ENCODE data around the gene VWA2. TPM values are rescaled to one million over a fixed set of nuclear protein-coding genes. Genes with fewer than 3 reads are reported as not detected.
A peak's percentile ranks its signal among the peaks of the same experiment; 100 is the strongest.

Gene VWA2
- total and polyA plus RNA-seq, 10 of the 15 experiments (the other 5 are each of a cell fraction or from before 2014, with no cell fraction given): 0.03 TPM; not detected in 9

GRCh38 chr10:114308531-114309363, 69.7 kb downstream of the VWA2 start:
- no peaks in the 10 kb centered on the region for H4K20me1 ChIP-seq (ENCODE audit: control insufficient read depth, insufficient read depth)
- H3K4me3 ChIP-seq: no peak overlapping the region
- H3K27ac ChIP-seq (ENCODE audit: control insufficient read depth, insufficient read depth): no peak overlapping the region
- FAIRE-seq: no peak
- in situ Hi-C loops (cut with MboI) (loop anchor here (10.0 to 25.0 kb wide), 3 partner anchors 96 to 816 kb away; no protein-coding TSS in a partner anchor), intact Hi-C loops (cut with micrococcal nuclease; ENCODE audit: unreplicated experiment) (no loop called here)
- ATAC-seq: peak; percentile 10; the same call in 1 of the 3 replicates
- H3K27me3 ChIP-seq (replicated peaks in 1 of 2; ENCODE audit: control insufficient read depth in 2 of 2, insufficient read depth in 2 of 2, low read length in 1 of 2): no peaks in the 10 kb centered on the region; a peak in 1 of 4 replicates
- H3K4me2 ChIP-seq (ENCODE audit: control insufficient read depth, insufficient read depth): no peak overlapping the region
- no TSS peak for BruUV-seq (replicated peaks)
- peaks cover 8% of the 10 kb centered on the region for H3K4me1 ChIP-seq (ENCODE audit: control insufficient read depth, insufficient read depth, low read length)
- DNase-seq (ENCODE audit: low read depth, low spot score): no peak
- ChIA-PET CTCF (interaction anchor here (0.6 to 2.3 kb wide), 3 partner anchors 95 to 380 kb away, joined by 3 to 9 read pairs (median 6); partner anchors contain the start of gene AFAP1L2), SMC1A (ENCODE audit: uncharacterized antibody, unreplicated experiment) (interaction anchor here (0.6 to 1.7 kb wide), 4 partner anchors 15 to 595 kb away, joined by 3 to 6 read pairs (median 3); no protein-coding TSS in a partner anchor), POLR2A (interaction anchor here (0.6 kb wide), 1 partner anchor 141 kb away, joined by 5 read pairs; no protein-coding TSS in a partner anchor), RAD21 (ENCODE audit: unreplicated experiment) (interaction anchor here (1.0 to 2.5 kb wide), 4 partner anchors 80 to 163 kb away, joined by 3 to 13 read pairs (median 5); no protein-coding TSS in a partner anchor)
- H3K79me2 ChIP-seq (ENCODE audit: control insufficient read depth, insufficient read depth, low read length): no peaks in the 10 kb centered on the region
- no peaks in the 10 kb centered on the region for H3K36me3 ChIP-seq (ENCODE audit: control insufficient read depth in 2 of 2, insufficient read depth in 2 of 2, low read length in 1 of 2)
- H3K9ac ChIP-seq (ENCODE audit: control insufficient read depth, insufficient read depth, low read length): no peak overlapping the region
- WGBS (ENCODE audit: insufficient coverage, insufficient replicate concordance, low lambda C conversion rate, missing lambda C conversion rate): 53% methylated on average over 9 of the region's 9 CpGs
- no peaks in the 10 kb centered on the region for H3K9me3 ChIP-seq (replicated peaks; ENCODE audit: control insufficient read depth, insufficient read depth, low read length)
- H2AFZ ChIP-seq (ENCODE audit: control insufficient read depth, low read depth, low read length): no peak overlapping the region
- TF ChIP-seq SPI1 (IDR thresholded peaks at IDR 0.05; ENCODE audit: borderline replicate concordance, insufficient read depth, low read depth, low read length) (no peak), IKZF1 (conservative IDR thresholded peaks at IDR 0.05) (no peak), ZBTB4 (CRISPR knock-in tag; IDR thresholded peaks at IDR 0.05) (no peak), NR2C2 (IDR thresholded peaks at IDR 0.05; ENCODE audit: borderline replicate concordance, control insufficient read depth, insufficient read length, low read depth) (no peak), SUPT20H (IDR thresholded peaks at IDR 0.05; ENCODE audit: borderline replicate concordance, control insufficient read depth, low read depth, low read length) (no peak), MYB (IDR thresholded peaks at IDR 0.05; ENCODE audit: borderline replicate concordance, low read depth, low read length) (no peak), STAT3 (IDR thresholded peaks at IDR 0.05; ENCODE audit: low read depth, low read length) (no peak), PAX8 (IDR thresholded peaks at IDR 0.05) (no peak), HDAC6 (IDR thresholded peaks at IDR 0.05; ENCODE audit: unreplicated experiment) (no peak)
